ENCODE data around the gene NAA10. TPM values are rescaled to one million over a fixed set of nuclear protein-coding genes. Genes with fewer than 3 reads are reported as not detected.

Gene NAA10
- total RNA-seq, 1 experiment from 2014 or later = 124 TPM

- no TSS peak for BruUV-seq (replicated peaks)
- Histone ChIP-seq H3K36me3 (ENCODE audit: control insufficient read depth in 1 of 2, insufficient read depth in 2 of 2, low read length in 2 of 2) (peaks cover 3 to 16% of the 10 kb centered on the region in 2 experiments; a peak in 2 of 4 replicates), H3K27ac (ENCODE audit: low read depth, low read length) (no peak overlapping the region)
These were observed 21.4 kb upstream of the NAA10 start for GRCh38 chrX:153956044-153956907.

More at GRCh38 chrX:153956044-153956907, 21.4 kb upstream of the NAA10 start:
- no peaks in the 10 kb centered on the region for H3K4me1 ChIP-seq (ENCODE audit: control insufficient read depth in 1 of 2, insufficient read depth in 2 of 2, low read length in 2 of 2)
- H3K9me3 ChIP-seq (ENCODE audit: control insufficient read depth in 1 of 2, insufficient read depth in 1 of 2, low read depth in 1 of 2, low read length in 2 of 2) = no peaks in the 10 kb centered on the region
- no peak overlapping the region for H3K4me2 ChIP-seq (ENCODE audit: low read length)
- TF ChIP-seq SIN3A (IDR thresholded peaks at IDR 0.05; ENCODE audit: low read depth) = no peak
- TF ChIP-seq MAX (IDR thresholded peaks at IDR 0.05) = no peak
- TF ChIP-seq YY1 (IDR thresholded peaks at IDR 0.05; ENCODE audit: extremely low read depth, insufficient replicate concordance, low read depth, low read length) = no peak
- no peak for TF ChIP-seq REST (IDR thresholded peaks at IDR 0.05; ENCODE audit: low read depth)
- TF ChIP-seq CBX3 (IDR thresholded peaks at IDR 0.05; ENCODE audit: low read depth) = no peak
- TF ChIP-seq ELF1 (IDR thresholded peaks at IDR 0.05; ENCODE audit: borderline replicate concordance, low read depth) = no peak
- TF ChIP-seq CEBPB (IDR thresholded peaks at IDR 0.05; ENCODE audit: low read depth) = no peak
- no peak for TF ChIP-seq POLR2AphosphoS5 (IDR thresholded peaks at IDR 0.05; ENCODE audit: low read depth, low read length)
- no peak for TF ChIP-seq CTCF (IDR thresholded peaks at IDR 0.05 in 2 of 3, conservative IDR thresholded peaks at IDR 0.05 in 1 of 3; ENCODE audit: borderline replicate concordance in 1 of 3, insufficient read depth in 1 of 3, low read depth in 2 of 3, low read length in 2 of 3)
- no peaks in the 10 kb centered on the region for H3K27me3 ChIP-seq (ENCODE audit: insufficient read depth, low read length)
- ChIA-PET POLR2A (no interaction called here), RAD21 (ENCODE audit: low non-redundant PET in 1 of 2, low total read pairs in 2 of 2, uncharacterized antibody in 2 of 2, unreplicated experiment in 2 of 2) (no interaction called here), CTCF (no interaction called here)
- no peak for ATAC-seq
- intact Hi-C loops (cut with micrococcal nuclease) = no loop called here
- no peak overlapping the region for H3K4me3 ChIP-seq (replicated peaks in 1 of 2; ENCODE audit: low read depth in 1 of 2, low read length in 2 of 2)
- peaks cover under 1% of the 10 kb centered on the region; the same call in 1 of the 2 replicates for H3K79me2 ChIP-seq (ENCODE audit: insufficient read depth, low read length)
- no peak overlapping the region for H2AFZ ChIP-seq (ENCODE audit: low read depth, low read length, poor library complexity, severe bottlenecking)
- no peaks in the 10 kb centered on the region for H4K20me1 ChIP-seq (ENCODE audit: insufficient read depth)
- H3K9me2 ChIP-seq (ENCODE audit: insufficient read depth) = no peaks in the 10 kb centered on the region
- no peak for DNase-seq (ENCODE audit: low read depth, low spot score)
- H3K9ac ChIP-seq (ENCODE audit: low read length) = no peak overlapping the region
